Epithelial cell of esophagus (primary cell): ENCODE results near the gene ENTR1.

Source experiments
- DNase-seq: peaks from one replicate; pipeline ENCODE4 v3.0.0; 2010; ENCODE audit warnings: low read depth
- H3K4me3 ChIP-seq: 2 replicates; pipeline ENCODE4 v1.5.1; 2011; ENCODE audit warnings: mild to moderate bottlenecking, low read length, control low read depth
- TF ChIP-seq, protein P1 (sequence below): IDR thresholded peaks from 2 replicates; pipeline ENCODE4 v1.5.1; 2011; ENCODE audit warnings: low read depth, mild to moderate bottlenecking, low read length, control low read depth, inconsistent platforms; ENCODE audit not compliant: insufficient read depth; ENCODE audit errors: missing control alignments

The ENTR1 gene

DNA sequence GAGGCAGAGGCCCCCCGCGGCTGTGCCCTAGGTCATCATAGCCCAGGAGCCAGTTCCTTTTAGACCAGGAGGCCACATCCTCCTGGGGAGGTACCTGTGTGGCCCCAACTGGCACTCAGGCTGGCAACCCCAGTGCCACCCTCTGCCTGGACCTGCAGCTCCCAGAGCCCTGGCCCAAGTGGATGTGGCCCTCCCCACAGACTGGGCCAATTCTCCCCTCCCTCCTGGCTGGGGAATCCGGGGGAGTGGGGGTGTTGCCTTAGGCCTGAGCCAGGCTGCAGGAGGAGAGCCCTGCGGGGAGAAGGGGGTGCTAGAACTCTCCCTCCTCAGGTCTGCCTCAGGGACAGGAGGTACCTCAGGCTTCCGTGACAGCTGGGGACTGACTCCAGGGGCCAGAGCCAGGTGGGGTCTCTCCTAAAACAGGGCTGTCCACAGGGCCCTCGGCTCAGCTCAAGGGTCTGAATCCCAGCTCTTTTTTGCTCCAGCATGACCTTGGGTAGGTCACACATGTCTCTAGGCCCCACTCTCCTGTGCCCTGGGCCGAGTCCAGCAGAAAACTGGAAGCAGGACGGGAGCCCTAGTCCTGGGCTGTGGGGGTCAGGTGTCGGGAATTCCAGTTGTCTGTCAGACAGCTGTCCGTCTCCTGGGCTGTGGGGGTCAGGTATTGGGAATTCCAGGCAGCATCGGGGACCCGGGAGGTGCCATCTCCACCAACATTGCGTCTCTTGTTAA, 56.5 kb downstream of the ENTR1 start:
- no peak overlapping the region for H3K4me3 ChIP-seq
- no peak for DNase-seq
- TF ChIP-seq, protein P1, sequence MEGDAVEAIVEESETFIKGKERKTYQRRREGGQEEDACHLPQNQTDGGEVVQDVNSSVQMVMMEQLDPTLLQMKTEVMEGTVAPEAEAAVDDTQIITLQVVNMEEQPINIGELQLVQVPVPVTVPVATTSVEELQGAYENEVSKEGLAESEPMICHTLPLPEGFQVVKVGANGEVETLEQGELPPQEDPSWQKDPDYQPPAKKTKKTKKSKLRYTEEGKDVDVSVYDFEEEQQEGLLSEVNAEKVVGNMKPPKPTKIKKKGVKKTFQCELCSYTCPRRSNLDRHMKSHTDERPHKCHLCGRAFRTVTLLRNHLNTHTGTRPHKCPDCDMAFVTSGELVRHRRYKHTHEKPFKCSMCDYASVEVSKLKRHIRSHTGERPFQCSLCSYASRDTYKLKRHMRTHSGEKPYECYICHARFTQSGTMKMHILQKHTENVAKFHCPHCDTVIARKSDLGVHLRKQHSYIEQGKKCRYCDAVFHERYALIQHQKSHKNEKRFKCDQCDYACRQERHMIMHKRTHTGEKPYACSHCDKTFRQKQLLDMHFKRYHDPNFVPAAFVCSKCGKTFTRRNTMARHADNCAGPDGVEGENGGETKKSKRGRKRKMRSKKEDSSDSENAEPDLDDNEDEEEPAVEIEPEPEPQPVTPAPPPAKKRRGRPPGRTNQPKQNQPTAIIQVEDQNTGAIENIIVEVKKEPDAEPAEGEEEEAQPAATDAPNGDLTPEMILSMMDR = no peak

DNA sequence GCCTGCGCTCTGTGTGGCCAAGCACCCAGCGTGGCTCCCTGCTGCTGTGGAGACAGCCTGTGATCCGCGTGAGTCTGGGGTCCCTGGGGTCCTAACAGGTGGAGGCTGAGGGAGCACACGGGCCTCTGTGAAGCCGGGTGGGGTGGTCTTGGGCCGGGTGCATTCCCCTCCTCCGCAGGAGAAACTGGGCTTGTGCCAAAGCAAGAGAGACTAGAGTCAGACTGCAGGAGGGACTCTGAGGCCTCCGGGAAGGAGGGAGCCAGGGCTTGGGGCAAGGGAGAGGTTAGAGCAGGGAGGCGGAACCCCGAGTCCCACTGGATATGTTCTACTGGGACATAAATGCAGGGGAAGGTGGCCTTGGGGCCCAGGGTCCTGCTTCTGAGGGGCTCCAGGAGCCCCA, 57.3 kb downstream of the ENTR1 start:
- no peak overlapping the region for H3K4me3 ChIP-seq
- TF ChIP-seq, protein P1 = no peak
- no peak for DNase-seq

DNA sequence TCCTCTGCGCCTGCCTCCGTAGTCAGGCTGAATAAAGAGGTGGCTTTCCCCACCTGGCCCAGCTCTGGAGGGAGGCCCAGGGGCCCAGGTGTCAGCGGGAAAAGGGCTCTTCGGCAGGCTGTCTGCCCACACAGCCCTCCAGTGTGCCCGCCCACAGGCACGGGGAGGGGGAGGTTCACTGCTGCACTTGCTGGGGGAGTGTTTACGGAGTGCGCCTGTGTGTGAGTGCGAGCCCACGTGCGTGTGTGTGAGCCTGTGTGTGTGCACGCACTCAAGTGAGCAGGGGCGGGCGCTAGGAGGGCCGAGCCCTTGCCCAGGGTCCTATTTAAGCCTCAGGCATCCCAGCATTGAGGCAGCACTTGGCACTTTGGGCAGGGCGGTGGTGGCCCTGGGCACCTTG, 57.7 kb downstream of the ENTR1 start:
- DNase-seq = no peak
- H3K4me3 ChIP-seq = no peak overlapping the region
- TF ChIP-seq, protein P1 = no peak
